22Rv1 (cell line): ENCODE measurements around the gene SMAD1.

Experiments used
- ZFX ChIP-seq: fragments of 450-650 bp; IDR thresholded peaks from 2 replicates; pipeline ENCODE4 v1.6.1; 2017; ENCODE audit warnings: antibody characterized with exemption, borderline replicate concordance
- TF ChIP-seq, protein P1 (sequence below): fragments of 450-650 bp; IDR thresholded peaks from 2 replicates; pipeline ENCODE4 v1.5.1; 2017; ENCODE audit warnings: mild to moderate bottlenecking

DNA sequence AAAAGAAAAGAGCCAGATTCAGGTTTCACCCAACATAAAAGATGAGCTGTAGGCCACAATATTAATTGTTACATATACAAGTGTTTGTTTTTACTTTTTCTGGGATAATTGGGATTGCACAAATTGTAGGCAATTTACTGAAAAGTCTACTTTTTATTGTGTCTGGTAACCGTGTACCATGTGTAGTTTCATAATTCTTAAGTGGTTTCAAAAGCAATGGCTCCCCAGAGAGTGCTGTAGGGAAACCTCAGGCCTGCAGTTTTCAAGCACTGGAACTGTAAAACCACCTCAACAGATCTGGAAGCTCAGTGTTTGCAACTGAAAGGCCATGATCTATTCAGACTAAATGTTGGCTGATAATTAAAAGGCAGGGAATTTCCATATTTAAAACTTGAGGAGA lies 83.7 kb downstream of the SMAD1 start:
- TF ChIP-seq, protein P1, sequence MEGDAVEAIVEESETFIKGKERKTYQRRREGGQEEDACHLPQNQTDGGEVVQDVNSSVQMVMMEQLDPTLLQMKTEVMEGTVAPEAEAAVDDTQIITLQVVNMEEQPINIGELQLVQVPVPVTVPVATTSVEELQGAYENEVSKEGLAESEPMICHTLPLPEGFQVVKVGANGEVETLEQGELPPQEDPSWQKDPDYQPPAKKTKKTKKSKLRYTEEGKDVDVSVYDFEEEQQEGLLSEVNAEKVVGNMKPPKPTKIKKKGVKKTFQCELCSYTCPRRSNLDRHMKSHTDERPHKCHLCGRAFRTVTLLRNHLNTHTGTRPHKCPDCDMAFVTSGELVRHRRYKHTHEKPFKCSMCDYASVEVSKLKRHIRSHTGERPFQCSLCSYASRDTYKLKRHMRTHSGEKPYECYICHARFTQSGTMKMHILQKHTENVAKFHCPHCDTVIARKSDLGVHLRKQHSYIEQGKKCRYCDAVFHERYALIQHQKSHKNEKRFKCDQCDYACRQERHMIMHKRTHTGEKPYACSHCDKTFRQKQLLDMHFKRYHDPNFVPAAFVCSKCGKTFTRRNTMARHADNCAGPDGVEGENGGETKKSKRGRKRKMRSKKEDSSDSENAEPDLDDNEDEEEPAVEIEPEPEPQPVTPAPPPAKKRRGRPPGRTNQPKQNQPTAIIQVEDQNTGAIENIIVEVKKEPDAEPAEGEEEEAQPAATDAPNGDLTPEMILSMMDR, result no peak
- no peak for TF ChIP-seq ZFX
